Measurements from ENCODE around the gene NPAS2.

The NPAS2 gene

DNA sequence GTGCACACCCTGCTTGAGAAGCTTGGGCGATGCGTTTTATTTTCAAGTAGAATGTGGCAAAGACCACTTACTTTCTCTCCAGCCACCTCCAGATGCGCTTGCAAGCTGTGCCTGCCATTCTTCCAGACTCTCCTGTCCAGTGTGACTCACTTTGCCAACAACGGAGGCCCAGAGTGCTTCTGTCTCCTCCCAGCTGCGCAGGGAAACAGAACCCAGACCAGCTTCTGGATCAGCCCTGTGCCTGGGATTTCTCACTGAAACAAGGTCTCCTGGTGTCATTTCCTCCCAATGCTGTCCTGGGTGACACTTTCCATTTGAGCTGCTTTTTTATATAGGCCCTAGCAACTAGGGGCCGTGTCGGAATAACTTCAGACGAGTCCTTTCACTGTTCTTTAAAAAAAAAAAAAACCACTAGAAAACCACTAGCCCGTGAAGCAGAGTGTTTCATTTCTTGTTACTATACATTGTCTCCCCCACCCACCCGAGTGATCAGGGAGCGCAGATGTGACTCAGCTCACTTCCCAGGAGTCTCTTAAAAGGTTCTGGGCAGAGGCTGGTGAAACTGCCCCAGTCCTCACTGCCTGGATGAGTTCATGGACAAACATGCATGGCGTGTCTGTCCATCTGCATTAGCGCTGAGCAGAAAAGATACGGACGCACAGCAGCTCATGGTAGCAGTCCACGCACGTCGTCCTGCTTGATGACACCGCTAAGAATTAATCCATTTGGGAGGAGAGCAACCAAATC is 156.9 kb downstream of the NPAS2 start:
- TF ChIP-seq, protein P1, sequence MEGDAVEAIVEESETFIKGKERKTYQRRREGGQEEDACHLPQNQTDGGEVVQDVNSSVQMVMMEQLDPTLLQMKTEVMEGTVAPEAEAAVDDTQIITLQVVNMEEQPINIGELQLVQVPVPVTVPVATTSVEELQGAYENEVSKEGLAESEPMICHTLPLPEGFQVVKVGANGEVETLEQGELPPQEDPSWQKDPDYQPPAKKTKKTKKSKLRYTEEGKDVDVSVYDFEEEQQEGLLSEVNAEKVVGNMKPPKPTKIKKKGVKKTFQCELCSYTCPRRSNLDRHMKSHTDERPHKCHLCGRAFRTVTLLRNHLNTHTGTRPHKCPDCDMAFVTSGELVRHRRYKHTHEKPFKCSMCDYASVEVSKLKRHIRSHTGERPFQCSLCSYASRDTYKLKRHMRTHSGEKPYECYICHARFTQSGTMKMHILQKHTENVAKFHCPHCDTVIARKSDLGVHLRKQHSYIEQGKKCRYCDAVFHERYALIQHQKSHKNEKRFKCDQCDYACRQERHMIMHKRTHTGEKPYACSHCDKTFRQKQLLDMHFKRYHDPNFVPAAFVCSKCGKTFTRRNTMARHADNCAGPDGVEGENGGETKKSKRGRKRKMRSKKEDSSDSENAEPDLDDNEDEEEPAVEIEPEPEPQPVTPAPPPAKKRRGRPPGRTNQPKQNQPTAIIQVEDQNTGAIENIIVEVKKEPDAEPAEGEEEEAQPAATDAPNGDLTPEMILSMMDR (conservative IDR thresholded peaks at IDR 0.05): no peak
- TF ChIP-seq ZFX (IDR thresholded peaks at IDR 0.05): no peak
- no peak overlapping the region for H3K27ac ChIP-seq

GRCh38 chr2:100977511-100977910 is 157.6 kb downstream of the NPAS2 start:
- TF ChIP-seq, protein P1 (conservative IDR thresholded peaks at IDR 0.05): no peak
- no peak for TF ChIP-seq ZFX (IDR thresholded peaks at IDR 0.05)
- H3K27ac ChIP-seq: no peak overlapping the region

- TF ChIP-seq ZFX (IDR thresholded peaks at IDR 0.05): no peak
- TF ChIP-seq, protein P1 (conservative IDR thresholded peaks at IDR 0.05): no peak
- no peak overlapping the region for H3K27ac ChIP-seq
These were observed 158.7 kb downstream of the NPAS2 start for GRCh38 chr2:100978582-100979191.

DNA sequence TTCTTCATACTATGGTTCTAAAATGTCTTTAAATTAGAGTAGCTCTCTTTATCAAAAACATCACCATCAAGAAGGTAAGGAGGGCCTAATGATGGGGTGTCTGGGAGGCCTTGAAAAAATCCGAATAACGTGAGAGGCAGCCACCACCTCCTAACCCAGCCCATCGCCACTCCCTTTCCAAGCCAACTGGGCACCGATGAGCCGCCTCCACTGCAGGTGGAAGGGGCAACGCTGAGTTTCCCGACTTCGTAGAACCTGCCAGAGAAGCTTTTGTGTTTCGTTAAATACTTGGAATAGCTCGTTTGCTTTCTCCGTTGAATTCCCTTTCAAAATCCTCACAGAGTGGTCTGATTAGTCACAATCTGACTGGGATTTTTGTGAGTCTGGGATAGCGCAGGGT is 160.1 kb downstream of the NPAS2 start:
- H3K27ac ChIP-seq: no peak overlapping the region
- TF ChIP-seq ZFX (IDR thresholded peaks at IDR 0.05): no peak
- TF ChIP-seq, protein P1 (conservative IDR thresholded peaks at IDR 0.05): no peak

DNA sequence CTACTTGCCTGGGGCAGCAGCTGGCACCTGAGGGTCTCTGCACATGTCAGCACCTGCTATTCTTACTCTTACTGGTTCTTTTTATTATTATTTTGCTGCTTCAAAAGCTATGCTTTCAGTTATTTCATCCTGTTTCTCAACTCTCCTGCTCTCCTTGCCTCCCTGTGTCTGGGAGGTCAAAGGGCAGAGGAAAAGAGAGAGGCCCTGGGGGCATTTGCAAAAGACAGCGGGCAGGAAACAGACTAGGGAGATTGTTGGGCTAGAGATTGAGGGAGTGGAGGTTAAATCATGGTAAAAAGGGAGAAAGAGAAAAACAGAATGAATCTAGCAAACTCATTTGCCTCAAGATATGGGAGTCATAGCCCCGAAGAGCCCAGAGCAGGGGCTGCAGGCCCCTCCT is 161.1 kb downstream of the NPAS2 start:
- TF ChIP-seq, protein P1 (conservative IDR thresholded peaks at IDR 0.05): no peak
- TF ChIP-seq ZFX (IDR thresholded peaks at IDR 0.05): no peak
- no peak overlapping the region for H3K27ac ChIP-seq

DNA sequence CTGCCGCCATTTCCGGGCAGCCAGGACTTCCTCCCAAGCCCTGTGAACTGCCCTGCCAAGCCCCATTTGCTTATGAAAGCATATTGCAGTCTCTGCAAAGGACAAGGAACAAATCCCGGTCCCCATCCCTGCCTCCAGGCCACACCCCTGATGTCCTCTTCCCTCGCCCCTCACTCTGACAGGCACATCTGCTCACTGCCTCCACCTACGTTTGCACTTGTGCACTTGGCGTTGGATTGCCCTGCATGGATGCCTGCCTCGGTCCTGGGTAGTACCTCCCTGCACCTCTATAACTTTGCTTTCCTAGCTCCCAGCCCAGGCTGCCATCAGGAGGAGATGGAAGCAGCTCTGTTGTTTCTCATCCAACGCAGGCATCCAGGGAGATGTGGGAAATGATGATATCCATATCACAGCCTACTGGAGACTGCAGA is 162.5 kb downstream of the NPAS2 start:
- no peak for TF ChIP-seq ZFX (IDR thresholded peaks at IDR 0.05)
- TF ChIP-seq, protein P1 (conservative IDR thresholded peaks at IDR 0.05): no peak
- H3K27ac ChIP-seq: no peak overlapping the region

DNA sequence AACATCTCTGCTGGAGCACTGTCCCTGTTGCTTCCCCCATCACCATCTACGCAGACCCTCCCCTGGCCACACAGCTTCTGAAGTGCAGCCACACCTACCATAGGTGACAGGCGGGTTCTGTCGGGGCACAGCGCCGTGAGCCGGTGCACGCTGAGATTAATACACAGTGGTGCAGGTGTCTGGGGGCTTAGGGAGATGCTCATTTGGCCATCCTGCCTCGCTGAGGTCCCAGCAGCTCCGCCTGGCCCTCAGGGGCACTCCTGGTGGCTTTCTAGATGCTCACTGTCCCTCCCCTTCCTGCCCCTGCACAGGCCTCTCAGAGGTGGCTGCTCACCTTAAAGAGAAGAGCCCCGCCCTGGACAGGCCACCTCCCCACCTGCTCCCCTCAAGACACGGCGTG is 163.3 kb downstream of the NPAS2 start:
- no peak for TF ChIP-seq ZFX (IDR thresholded peaks at IDR 0.05)
- TF ChIP-seq, protein P1 (conservative IDR thresholded peaks at IDR 0.05): no peak
- no peak overlapping the region for H3K27ac ChIP-seq

Measured in C4-2B (cell line).